GM12801 (cell line): ENCODE results near the gene GALNT13.

Experiments used
- CTCF ChIP-seq: IDR thresholded peaks from one replicate; pipeline ENCODE4 v1.5.1; 2011; ENCODE audit warnings: control low read depth; ENCODE audit not compliant: insufficient read length; ENCODE audit errors: extremely low read depth

GALNT13 gene

GRCh38 chr2:153990771-153991170 is 119.0 kb downstream of the GALNT13 start:
- TF ChIP-seq CTCF, result no peak

- TF ChIP-seq CTCF, result no peak
These were observed 141.8 kb downstream of the GALNT13 start for GRCh38 chr2:154013514-154013913.

- TF ChIP-seq CTCF, result no peak
These were observed 143.5 kb downstream of the GALNT13 start for GRCh38 chr2:154015233-154015632.

GRCh38 chr2:154029504-154029903 is 157.8 kb downstream of the GALNT13 start:
- TF ChIP-seq CTCF, result no peak

GRCh38 chr2:154032220-154032619 is 160.5 kb downstream of the GALNT13 start:
- TF ChIP-seq CTCF, result no peak

GRCh38 chr2:154046493-154046892 is 174.8 kb downstream of the GALNT13 start:
- TF ChIP-seq CTCF, result no peak

GRCh38 chr2:154048905-154049304 is 177.2 kb downstream of the GALNT13 start:
- no peak for TF ChIP-seq CTCF

GRCh38 chr2:154049561-154049960 is 177.8 kb downstream of the GALNT13 start:
- no peak for TF ChIP-seq CTCF
